ENCODE results near the gene FGD2. TPM values are rescaled to one million over a fixed set of nuclear protein-coding genes. Genes with fewer than 3 reads are reported as not detected.

The FGD2 gene
- total and polyA plus RNA-seq, 10 donors = 63.4 to 426 (median 270) TPM

DNA sequence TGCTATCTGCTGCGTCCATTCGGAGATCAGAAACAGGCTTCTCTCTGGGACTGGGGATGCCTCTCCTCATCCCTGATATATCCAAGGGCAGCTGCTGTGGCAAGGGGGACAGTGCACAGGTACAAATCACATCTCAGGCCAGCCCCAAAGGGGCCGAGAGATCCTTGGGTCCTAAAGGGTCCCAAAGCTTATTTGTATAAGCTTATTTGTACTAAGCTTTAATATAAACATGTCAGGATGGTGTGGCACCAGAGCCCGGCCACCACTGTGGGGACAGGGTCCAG lies 45.3 kb downstream of the FGD2 start:
- no peaks in the 10 kb centered on the region for H3K36me3 ChIP-seq
- no peak for TF ChIP-seq CTCF (IDR thresholded peaks at IDR 0.05 in 8 of 11, conservative IDR thresholded peaks at IDR 0.05 in 3 of 11)
- TF ChIP-seq POLR2A (IDR thresholded peaks at IDR 0.05) = no peak
- TF ChIP-seq POLR2AphosphoS5 (IDR thresholded peaks at IDR 0.05) = no peak
- peak overlapping the region in 3 of 8 donors; percentile 10 to 54 (median 24) for H3K4me3 ChIP-seq
- H3K27ac ChIP-seq = peak overlapping the region; percentile 73 to 94 (median 85)
- WGBS, 5 donors = 60 to 100% (median 64%) methylated on average over 1 to 4 of the region's 4 CpGs
- H3K4me1 ChIP-seq = peaks cover 33 to 66% (median 54%) of the 10 kb centered on the region in 6 donors
- no peaks in the 10 kb centered on the region for H3K9me3 ChIP-seq
- H3K27me3 ChIP-seq (replicated peaks in 1 of 7) = no peaks in the 10 kb centered on the region
- no peak for DNase-seq
- intact Hi-C loops (cut with DNase I; ENCODE audit: low total_unique reads) = loop anchor here (2.0 kb wide), 1 partner anchor 122 kb away; no protein-coding TSS in a partner anchor

- WGBS, 5 donors = 18 to 29% (median 18%) methylated on average over 12 to 25 of the region's 25 CpGs
- H3K4me3 ChIP-seq = peak overlapping the region in 3 of 8 donors; percentile 10 to 54 (median 24)
- H3K27ac ChIP-seq = peak overlapping the region; percentile 73 to 94 (median 85)
- no peaks in the 10 kb centered on the region for H3K36me3 ChIP-seq
- peak; percentile 82 to 91 (median 82) for TF ChIP-seq POLR2AphosphoS5 (IDR thresholded peaks at IDR 0.05)
- no peak for TF ChIP-seq POLR2A (IDR thresholded peaks at IDR 0.05)
- peak; percentile 91 to 98 (median 97) for TF ChIP-seq CTCF (IDR thresholded peaks at IDR 0.05 in 8 of 11, conservative IDR thresholded peaks at IDR 0.05 in 3 of 11)
- H3K27me3 ChIP-seq (replicated peaks in 1 of 7) = no peaks in the 10 kb centered on the region
- peaks cover 33 to 71% (median 54%) of the 10 kb centered on the region in 6 donors for H3K4me1 ChIP-seq
- intact Hi-C loops (cut with DNase I; ENCODE audit: low total_unique reads) = loop anchor here (2.0 kb wide), 1 partner anchor 121 kb away; no protein-coding TSS in a partner anchor
- DNase-seq = peak; percentile 99
- H3K9me3 ChIP-seq = no peaks in the 10 kb centered on the region
Observed at GRCh38 chr6:37051138-37052026, 45.9 kb downstream of the FGD2 start.

GRCh38 chr6:37052027-37052628 lies 46.7 kb downstream of the FGD2 start:
- intact Hi-C loops (cut with DNase I; ENCODE audit: low total_unique reads) = no loop called here
- DNase-seq = peak; percentile 78
- TF ChIP-seq POLR2A (IDR thresholded peaks at IDR 0.05) (no peak), CTCF (IDR thresholded peaks at IDR 0.05 in 8 of 11, conservative IDR thresholded peaks at IDR 0.05 in 3 of 11) (no peak), POLR2AphosphoS5 (IDR thresholded peaks at IDR 0.05) (no peak)
- peak overlapping the region in 3 of 8 donors; percentile 91 to 94 (median 92) for H3K27ac ChIP-seq
- peaks cover 33 to 64% (median 54%) of the 10 kb centered on the region in 6 donors for H3K4me1 ChIP-seq
- H3K9me3 ChIP-seq = no peaks in the 10 kb centered on the region
- no peaks in the 10 kb centered on the region for H3K36me3 ChIP-seq
- no peak overlapping the region for H3K4me3 ChIP-seq
- 59 to 90% (median 82%) methylated on average over 5 to 9 of the region's 9 CpGs for WGBS, 5 donors
- no peaks in the 10 kb centered on the region for H3K27me3 ChIP-seq (replicated peaks in 1 of 7)

- TF ChIP-seq POLR2A (IDR thresholded peaks at IDR 0.05) = no peak
- TF ChIP-seq POLR2AphosphoS5 (IDR thresholded peaks at IDR 0.05) = no peak
- no peak for TF ChIP-seq CTCF (IDR thresholded peaks at IDR 0.05 in 8 of 11, conservative IDR thresholded peaks at IDR 0.05 in 3 of 11)
- H3K27me3 ChIP-seq (replicated peaks in 1 of 7) = no peaks in the 10 kb centered on the region
- WGBS, 5 donors = 86 to 95% (median 90%) methylated on average over 7 of the region's 7 CpGs
- intact Hi-C loops (cut with DNase I; ENCODE audit: low total_unique reads) = no loop called here
- no peaks in the 10 kb centered on the region for H3K36me3 ChIP-seq
- peaks cover 24 to 49% (median 38%) of the 10 kb centered on the region in 6 donors for H3K4me1 ChIP-seq
- no peak overlapping the region for H3K27ac ChIP-seq
- H3K4me3 ChIP-seq = no peak overlapping the region
- peak; percentile 56 for DNase-seq
- no peaks in the 10 kb centered on the region for H3K9me3 ChIP-seq
Observed at GRCh38 chr6:37053683-37054082, 48.2 kb downstream of the FGD2 start.
